ENCODE data around the gene AIMP1.
"Not testable (repeated sequence)": the region's sequence is repeated elsewhere in the genome, so short reads cannot be mapped to it uniquely, and the experiment has no call there.

Gene AIMP1

DNA sequence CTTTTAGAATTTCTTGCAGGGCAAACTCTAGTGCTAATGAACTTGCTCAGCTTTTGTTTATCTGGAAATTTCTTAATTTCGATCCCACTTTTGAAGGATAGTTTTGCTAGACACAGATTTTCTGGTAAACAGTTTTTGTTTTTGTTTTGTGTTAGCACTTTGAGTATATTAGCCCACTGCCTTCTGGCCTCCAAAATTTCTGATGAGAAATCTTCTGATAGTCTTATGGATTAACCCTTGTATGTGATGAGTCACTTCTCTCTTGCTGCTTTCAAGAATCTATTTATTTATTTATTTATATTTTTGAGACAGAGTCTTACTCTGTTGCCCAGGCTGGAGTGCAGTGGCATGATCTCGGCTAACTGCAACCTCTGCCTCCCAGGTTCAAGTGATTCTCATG, 79.2 kb downstream of the AIMP1 start:
- no peak overlapping the region for H3K4ac ChIP-seq (ENCODE audit: low read depth in 1 of 2, low read length in 2 of 2)
- no peaks in the 10 kb centered on the region for H3K79me1 ChIP-seq (replicated peaks; ENCODE audit: low read length, poor library complexity, severe bottlenecking)
- H3K36me3 ChIP-seq (ENCODE audit: control insufficient read depth in 1 of 2, insufficient read depth in 2 of 2, low read depth in 1 of 2, low read length in 2 of 2): no peaks in the 10 kb centered on the region
- no peak overlapping the region for H2AFZ ChIP-seq (ENCODE audit: low read depth, low read length)
- no peak overlapping the region for H3K18ac ChIP-seq (ENCODE audit: low read depth in 1 of 2, low read length in 2 of 2)
- H2AK5ac ChIP-seq (ENCODE audit: low read length, severe bottlenecking): no peak overlapping the region
- no peak overlapping the region for H2BK120ac ChIP-seq (ENCODE audit: low read depth, low read length)
- H3K27ac ChIP-seq (ENCODE audit: low read length, poor library complexity, severe bottlenecking): no peak overlapping the region
- no peak overlapping the region for H3K9ac ChIP-seq (ENCODE audit: low read length)
- H3K14ac ChIP-seq (ENCODE audit: low read length in 2 of 2): no peak overlapping the region
- no peak overlapping the region for H2BK5ac ChIP-seq (ENCODE audit: low read depth, low read length, poor library complexity, severe bottlenecking)
- peaks cover 56% of the 10 kb centered on the region for H3K9me3 ChIP-seq (ENCODE audit: control insufficient read depth, low read length)
- no peaks in the 10 kb centered on the region for H3K4me1 ChIP-seq (ENCODE audit: control insufficient read depth, insufficient read depth, low read depth, low read length)
- H4K8ac ChIP-seq (ENCODE audit: low read length): no peak overlapping the region
- H2BK12ac ChIP-seq (ENCODE audit: low read length in 2 of 2): no peak overlapping the region
- H2BK15ac ChIP-seq (ENCODE audit: low read depth, poor library complexity, severe bottlenecking): no peak overlapping the region
- H4K91ac ChIP-seq (ENCODE audit: low read length): no peak overlapping the region
- DNase-seq: no peak
- 85% methylated on average over 2 of the region's 2 CpGs for WGBS
- H3K23ac ChIP-seq (ENCODE audit: low read length in 2 of 2): no peak overlapping the region
- no peak overlapping the region for H3K4me2 ChIP-seq (ENCODE audit: low read length, poor library complexity, severe bottlenecking)
- no peaks in the 10 kb centered on the region for H3K27me3 ChIP-seq (ENCODE audit: control insufficient read depth in 1 of 2, insufficient read depth in 1 of 2, low read length in 2 of 2)
- no peak overlapping the region for H3K4me3 ChIP-seq (ENCODE audit: insufficient read depth in 1 of 2, low read depth in 1 of 2, low read length in 2 of 2)

DNA sequence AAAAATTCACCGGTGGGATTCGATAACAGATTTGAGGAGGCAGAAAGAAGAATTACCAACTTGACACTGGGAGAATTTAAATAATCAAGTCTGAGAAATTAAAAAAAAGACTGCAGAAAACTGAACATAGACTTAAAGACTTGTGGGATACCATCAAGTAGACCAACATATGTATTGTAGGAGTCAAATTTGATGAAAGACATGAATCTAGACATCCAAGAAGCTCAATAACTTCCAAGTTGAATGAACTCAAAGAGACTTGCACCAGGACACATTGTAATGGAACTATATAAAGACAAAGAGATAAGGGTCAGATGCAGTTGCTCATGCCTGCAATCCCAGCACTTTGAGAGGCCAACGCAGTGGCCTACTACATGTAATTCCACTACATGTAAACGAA, 82.5 kb downstream of the AIMP1 start:
- DNase-seq; H3K18ac ChIP-seq (ENCODE audit: low read depth in 1 of 2, low read length in 2 of 2); H3K4me1 ChIP-seq (ENCODE audit: control insufficient read depth, insufficient read depth, low read depth, low read length); H3K27me3 ChIP-seq (ENCODE audit: control insufficient read depth in 1 of 2, insufficient read depth in 1 of 2, low read length in 2 of 2); H4K91ac ChIP-seq (ENCODE audit: low read length); H2BK15ac ChIP-seq (ENCODE audit: low read depth, poor library complexity, severe bottlenecking); H3K14ac ChIP-seq (ENCODE audit: low read length in 2 of 2); H3K4me3 ChIP-seq (ENCODE audit: insufficient read depth in 1 of 2, low read depth in 1 of 2, low read length in 2 of 2); H3K9ac ChIP-seq (ENCODE audit: low read length); H3K79me1 ChIP-seq (replicated peaks; ENCODE audit: low read length, poor library complexity, severe bottlenecking); H2BK120ac ChIP-seq (ENCODE audit: low read depth, low read length); H2AFZ ChIP-seq (ENCODE audit: low read depth, low read length); H2BK12ac ChIP-seq (ENCODE audit: low read length in 2 of 2); H3K27ac ChIP-seq (ENCODE audit: low read length, poor library complexity, severe bottlenecking); H4K8ac ChIP-seq (ENCODE audit: low read length); H3K36me3 ChIP-seq (ENCODE audit: control insufficient read depth in 1 of 2, insufficient read depth in 2 of 2, low read depth in 1 of 2, low read length in 2 of 2); H2BK5ac ChIP-seq (ENCODE audit: low read depth, low read length, poor library complexity, severe bottlenecking); H2AK5ac ChIP-seq (ENCODE audit: low read length, severe bottlenecking); H3K4ac ChIP-seq (ENCODE audit: low read depth in 1 of 2, low read length in 2 of 2); H3K23ac ChIP-seq (ENCODE audit: low read length in 2 of 2); H3K4me2 ChIP-seq (ENCODE audit: low read length, poor library complexity, severe bottlenecking): not testable (repeated sequence)
- H3K9me3 ChIP-seq (ENCODE audit: control insufficient read depth, low read length): peaks cover 39% of the 10 kb centered on the region
- WGBS: no CpG with 5 or more reads among the region's 4 CpGs
